COR-L47 (cell line): ENCODE measurements around the gene SLC18A2.
A peak's percentile ranks its signal among the peaks of the same experiment; 100 is the strongest.
"Not testable (repeated sequence)": the region's sequence is repeated elsewhere in the genome, so short reads cannot be mapped to it uniquely, and the experiment has no call there.

ENCODE experiments used
- DNase-seq: peaks from one replicate; lab custom pipeline; 2025; lab: John Stamatoyannopoulos, UW

SLC18A2 gene

GRCh38 chr10:117240621-117241529, at the start of gene SLC18A2:
Gene SLC18A2, plus strand, starts transcription at chr10:117241114. Its CDS starts 580 bp downstream, at chr10:117241694.
- DNase-seq = no peak

- DNase-seq = no peak
Observed at GRCh38 chr10:117197189-117197588, 43.7 kb upstream of the SLC18A2 start, which contains the start of gene KCNK18. Gene KCNK18, plus strand, starts transcription at chr10:117197489. Its CDS starts 0 bp downstream, at chr10:117197489.

GRCh38 chr10:117198088-117198487, 42.8 kb upstream of the SLC18A2 start:
- DNase-seq = no peak

- no peak for DNase-seq
Observed at GRCh38 chr10:117201826-117202225, 39.1 kb upstream of the SLC18A2 start.

GRCh38 chr10:117204316-117204715, 36.6 kb upstream of the SLC18A2 start:
- DNase-seq = no peak

GRCh38 chr10:117212176-117212575, 28.7 kb upstream of the SLC18A2 start:
- no peak for DNase-seq

- DNase-seq = no peak
Observed at GRCh38 chr10:117214401-117214800, 26.5 kb upstream of the SLC18A2 start.

GRCh38 chr10:117215079-117215478, 25.8 kb upstream of the SLC18A2 start:
- no peak for DNase-seq

- DNase-seq = no peak
Observed at GRCh38 chr10:117216028-117216427, 24.9 kb upstream of the SLC18A2 start.

- peak; percentile 31 for DNase-seq
Observed at GRCh38 chr10:117216611-117217195, 24.2 kb upstream of the SLC18A2 start.

- DNase-seq = no peak
Observed at GRCh38 chr10:117217196-117217761, 23.6 kb upstream of the SLC18A2 start.

GRCh38 chr10:117218654-117219053, 22.3 kb upstream of the SLC18A2 start:
- no peak for DNase-seq

- DNase-seq = no peak
Observed at GRCh38 chr10:117221156-117221711, 19.7 kb upstream of the SLC18A2 start.

- no peak for DNase-seq
Observed at GRCh38 chr10:117222552-117222951, 18.4 kb upstream of the SLC18A2 start.

GRCh38 chr10:117222976-117223692, 17.8 kb upstream of the SLC18A2 start:
- DNase-seq = no peak

- no peak for DNase-seq
Observed at GRCh38 chr10:117223693-117224430, 17.1 kb upstream of the SLC18A2 start.

- no peak for DNase-seq
Observed at GRCh38 chr10:117224881-117225280, 16.0 kb upstream of the SLC18A2 start.

- peak; percentile 34 for DNase-seq
Observed at GRCh38 chr10:117226813-117227451, 14.0 kb upstream of the SLC18A2 start.

- DNase-seq = no peak
Observed at GRCh38 chr10:117228210-117228609, 12.7 kb upstream of the SLC18A2 start.

- DNase-seq = not testable (repeated sequence)
Observed at GRCh38 chr10:117230107-117230506, 10.8 kb upstream of the SLC18A2 start.
